Kidney (tissue), 14 donors: ENCODE results near the gene KCNH2. TPM values are rescaled to one million over a fixed set of nuclear protein-coding genes. Genes with fewer than 3 reads are reported as not detected.

ENCODE experiments used
- DNase-seq, 5 donors: peaks; one replicate each; pipeline ENCODE4 v3.0.0-alpha.2; 2013 to 2020
- FAIRE-seq: peaks from 2 replicates; lab custom pipeline; 2012; peaks lifted over from hg19 to GRCh38; lab: Jason Lieb, UNC
- H3K27ac ChIP-seq, 2 donors: one replicate each; pipeline ENCODE4 v1.7.0; 2013; ENCODE audit warnings: low read depth in 2 of 2, low read length in 2 of 2, inconsistent platforms in 1 of 2
- H3K27me3 ChIP-seq: one replicate; pipeline ENCODE4 v1.7.1; 2013; ENCODE audit warnings: low read length, inconsistent platforms; ENCODE audit not compliant: control insufficient read depth, insufficient read depth
- H3K36me3 ChIP-seq, 3 donors: one replicate each; pipeline versions ENCODE4 v1.7.0 to v1.7.1; 2013; ENCODE audit warnings: low read length in 3 of 3, control low read depth in 1 of 3, inconsistent platforms in 1 of 3; ENCODE audit not compliant: insufficient read depth in 3 of 3, control insufficient read depth in 2 of 3
- H3K4me1 ChIP-seq, 3 donors: one replicate each; pipeline versions ENCODE4 v1.7.0 to v1.7.1; 2013; ENCODE audit warnings: low read length in 3 of 3, inconsistent platforms in 1 of 3, low read depth in 1 of 3; ENCODE audit not compliant: control insufficient read depth in 2 of 3, insufficient read depth in 2 of 3
- H3K4me3 ChIP-seq, 3 donors: one replicate each; pipeline versions ENCODE4 v1.7.0 to v1.8.1; 2013; ENCODE audit warnings: low read length in 3 of 3, control low read depth in 1 of 3, inconsistent platforms in 1 of 3
- H3K9ac ChIP-seq, 3 donors: one replicate each; pipeline versions ENCODE4 v1.7.0 to v1.7.1; 2013; ENCODE audit warnings: low read length in 3 of 3, control low read depth in 1 of 3, inconsistent platforms in 1 of 3
- H3K9me3 ChIP-seq, 3 donors: one replicate each; pipeline versions ENCODE4 v1.7.0 to v1.7.1; 2013; ENCODE audit warnings: low read length in 3 of 3, control low read depth in 1 of 3, inconsistent platforms in 1 of 3; ENCODE audit not compliant: control insufficient read depth in 2 of 3, insufficient read depth in 1 of 3
- CTCF ChIP-seq: IDR thresholded peaks from 3 replicates; pipeline ENCODE4 v1.5.1; 2012; ENCODE audit warnings: mild to moderate bottlenecking, moderate library complexity, borderline replicate concordance; ENCODE audit not compliant: insufficient read depth; ENCODE audit errors: extremely low read depth
- intact Hi-C: fragments of 100-400 bp; cut with DNase I; formaldehyde crosslinking; loops from one replicate; pipeline ENCODE4 v1.11.1; 2022
- polyA plus RNA-seq: library from polyadenylated mRNA; stranded (reverse); fragments of 350-450 nt; fragmentation: Illumina TruSeq; extraction: RNeasy Lipid Tissue Mini Kit (QIAGEN cat#74804); gene quantifications from one replicate; pipeline ENCODE4 v1.2.3, GENCODE V29; 2014; ENCODE audit warnings: low read depth, low replicate concordance; ENCODE audit not compliant: insufficient read depth
- total RNA-seq: library from RNA; stranded (reverse); fragmentation: NEBNext Ultra II Directional; extraction: Animal tissue kit (Norgen Biotek cat#: 25700); gene quantifications from one replicate; pipeline ENCODE4 v1.2.1, GENCODE V29; 2021
- donor health status: control.
- donor health status: control.
- donor health status: control.
- donor health status: control.
- donor health status: control.
- donor health status: DM: yes; HTN: yes; CAD: no.
- donor health status: Normal renal cell carcinoma (clear cell type).

Gene KCNH2
- total and polyA plus RNA-seq, 2 donors from 2014 or later: 1.3 to 1.5 TPM

GRCh38 chr7:150895809-150896208 lies 82.3 kb downstream of the KCNH2 start:
- intact Hi-C loops: no loop called here
- no peaks in the 10 kb centered on the region for H3K4me1 ChIP-seq
- no peak for FAIRE-seq

More at GRCh38 chr7:150895809-150896208, 82.3 kb downstream of the KCNH2 start:
- H3K9ac ChIP-seq: no peak overlapping the region
- no peaks in the 10 kb centered on the region for H3K27me3 ChIP-seq
- H3K27ac ChIP-seq: no peak overlapping the region
- no peaks in the 10 kb centered on the region for H3K36me3 ChIP-seq
- H3K4me3 ChIP-seq: no peak overlapping the region
- peaks cover 0 to 6% (median 0%) of the 10 kb centered on the region in 3 donors for H3K9me3 ChIP-seq
- no peak for DNase-seq
- no peak for TF ChIP-seq CTCF

Other genes with a start within 250 kb of the KCNH2 start
- 30.0 TPM for gene GIMAP5, start 240.9 kb downstream of the KCNH2 start, total RNA-seq
- 21.2 TPM for gene GIMAP5, start 240.9 kb downstream of the KCNH2 start, polyA plus RNA-seq
- 345 TPM for gene TMEM176B, start 178.0 kb downstream of the KCNH2 start, total RNA-seq
- 542 TPM for gene TMEM176B, start 178.0 kb downstream of the KCNH2 start, polyA plus RNA-seq
- 288 TPM for gene TMEM176A, start 177.6 kb downstream of the KCNH2 start, total RNA-seq
- 513 TPM for gene TMEM176A, start 177.6 kb downstream of the KCNH2 start, polyA plus RNA-seq
- 170 TPM for gene AOC1, start 125.8 kb downstream of the KCNH2 start, total RNA-seq
- gene AOC1, start 125.8 kb downstream of the KCNH2 start, polyA plus RNA-seq: 99.1 TPM
- gene NOS3, start 12.7 kb upstream of the KCNH2 start, total RNA-seq: 51.7 TPM
- 9.3 TPM for gene NOS3, start 12.7 kb upstream of the KCNH2 start, polyA plus RNA-seq
- 0.19 TPM for gene ATG9B, start 46.2 kb upstream of the KCNH2 start, total RNA-seq
- 0.19 TPM for gene ATG9B, start 46.2 kb upstream of the KCNH2 start, polyA plus RNA-seq
- gene ABCB8, start 50.1 kb upstream of the KCNH2 start, total RNA-seq: 36.0 TPM
- gene ABCB8, start 50.1 kb upstream of the KCNH2 start, polyA plus RNA-seq: 34.3 TPM
- gene ASIC3, start 70.2 kb upstream of the KCNH2 start, total RNA-seq: 1.9 TPM
- gene ASIC3, start 70.2 kb upstream of the KCNH2 start, polyA plus RNA-seq: 3.1 TPM
- gene CDK5, start 79.6 kb upstream of the KCNH2 start, total RNA-seq: 9.1 TPM
- gene CDK5, start 79.6 kb upstream of the KCNH2 start, polyA plus RNA-seq: 21.5 TPM
- gene SLC4A2, start 81.3 kb upstream of the KCNH2 start, total RNA-seq: 104 TPM
- 150 TPM for gene SLC4A2, start 81.3 kb upstream of the KCNH2 start, polyA plus RNA-seq
- 71.2 TPM for gene FASTK, start 102.5 kb upstream of the KCNH2 start, total RNA-seq
- 116 TPM for gene FASTK, start 102.5 kb upstream of the KCNH2 start, polyA plus RNA-seq
- 36.9 TPM for gene TMUB1, start 105.2 kb upstream of the KCNH2 start, total RNA-seq
- 79.9 TPM for gene TMUB1, start 105.2 kb upstream of the KCNH2 start, polyA plus RNA-seq
- gene AGAP3, start 108.2 kb upstream of the KCNH2 start, total RNA-seq: 64.4 TPM
- 35.8 TPM for gene AGAP3, start 108.2 kb upstream of the KCNH2 start, polyA plus RNA-seq
- gene GBX1, start 189.4 kb upstream of the KCNH2 start, total RNA-seq: not detected
- not detected for gene GBX1, start 189.4 kb upstream of the KCNH2 start, polyA plus RNA-seq
- gene ASB10, start 208.9 kb upstream of the KCNH2 start, total RNA-seq: not detected
- gene ASB10, start 208.9 kb upstream of the KCNH2 start, polyA plus RNA-seq: 0.22 TPM
- not detected for gene H2BK1, start 232.2 kb upstream of the KCNH2 start, total RNA-seq
- gene H2BK1, start 232.2 kb upstream of the KCNH2 start, polyA plus RNA-seq: not detected
- gene ABCF2, start 248.9 kb upstream of the KCNH2 start, total RNA-seq: 30.8 TPM
- 22.5 TPM for gene ABCF2, start 248.9 kb upstream of the KCNH2 start, polyA plus RNA-seq